GM12874 (cell line): ENCODE data around the gene REPIN1.

Experiments used
- CTCF ChIP-seq: IDR thresholded peaks from 2 replicates; pipeline ENCODE4 v1.5.1; 2011; ENCODE audit warnings: low read depth, mild to moderate bottlenecking, control low read depth, low read length, moderate library complexity; ENCODE audit not compliant: insufficient read depth

Gene REPIN1

GRCh38 chr7:150404172-150404804 is 35.7 kb downstream of the REPIN1 start:
- TF ChIP-seq CTCF = no peak

- TF ChIP-seq CTCF = 0 out of 2 replicates have a peak, but pooled peaks have one; percentile 2
These were observed 36.4 kb downstream of the REPIN1 start for GRCh38 chr7:150404805-150405583.

- no peak for TF ChIP-seq CTCF
These were observed 37.1 kb downstream of the REPIN1 start for GRCh38 chr7:150405584-150406311.

GRCh38 chr7:150406312-150406566 is 37.6 kb downstream of the REPIN1 start:
- no peak for TF ChIP-seq CTCF

- TF ChIP-seq CTCF = no peak
These were observed 38.2 kb downstream of the REPIN1 start for GRCh38 chr7:150406567-150407421.

- TF ChIP-seq CTCF = no peak
These were observed 39.2 kb downstream of the REPIN1 start for GRCh38 chr7:150407588-150408392.
